Measurements from ENCODE around the gene GPR107.
A peak's percentile ranks its signal among the peaks of the same experiment; 100 is the strongest.

Gene GPR107

DNA sequence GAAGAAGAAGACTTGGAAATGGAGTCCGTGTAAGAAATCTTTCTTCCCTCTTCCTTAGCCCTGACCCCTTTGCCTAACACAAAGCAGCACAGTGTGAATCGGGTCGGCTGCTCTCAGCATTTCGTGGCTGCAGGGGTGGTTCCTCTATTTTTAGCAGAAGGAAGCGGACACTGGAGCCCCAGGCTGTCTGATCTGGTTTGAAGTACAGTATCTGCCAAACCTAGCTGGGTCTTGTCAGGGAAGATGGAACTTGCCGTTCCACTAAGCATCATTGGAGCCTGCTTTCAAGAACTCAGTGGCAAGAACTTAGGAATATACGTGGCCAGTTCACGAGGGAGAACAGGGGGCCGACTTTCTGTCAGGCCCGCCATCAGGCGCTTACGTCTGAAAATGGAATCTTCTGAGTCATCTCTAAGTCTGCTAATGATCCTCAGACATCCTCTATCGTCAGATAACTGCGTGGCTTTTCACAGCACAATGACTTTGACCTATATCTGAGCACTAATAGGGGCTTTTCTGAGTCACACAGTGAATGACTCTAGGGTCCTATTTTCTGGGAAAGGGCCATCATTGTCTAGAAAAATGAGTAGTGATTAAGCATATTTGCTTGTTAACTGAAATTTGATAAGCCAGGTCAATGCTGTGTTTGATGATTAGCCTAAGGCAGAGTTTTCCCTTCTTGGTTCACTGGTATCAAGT is 75.2 kb downstream of the GPR107 start:
- no peak overlapping the region for H3K4me2 ChIP-seq (ENCODE audit: low read length)
- H3K9me3 ChIP-seq (replicated peaks; ENCODE audit: low read length): no peaks in the 10 kb centered on the region
- peaks cover 9% of the 10 kb centered on the region for H3K4me1 ChIP-seq (ENCODE audit: control insufficient read depth, insufficient read depth, low read length)
- peaks cover 46% of the 10 kb centered on the region for H3K36me3 ChIP-seq (ENCODE audit: insufficient read depth, low read length)
- H3K9ac ChIP-seq (ENCODE audit: low read depth, low read length): no peak overlapping the region
- H3K27me3 ChIP-seq (ENCODE audit: control insufficient read depth, insufficient read depth, low read length): no peaks in the 10 kb centered on the region
- no peak overlapping the region for H3K4me3 ChIP-seq (ENCODE audit: low read length)

DNA sequence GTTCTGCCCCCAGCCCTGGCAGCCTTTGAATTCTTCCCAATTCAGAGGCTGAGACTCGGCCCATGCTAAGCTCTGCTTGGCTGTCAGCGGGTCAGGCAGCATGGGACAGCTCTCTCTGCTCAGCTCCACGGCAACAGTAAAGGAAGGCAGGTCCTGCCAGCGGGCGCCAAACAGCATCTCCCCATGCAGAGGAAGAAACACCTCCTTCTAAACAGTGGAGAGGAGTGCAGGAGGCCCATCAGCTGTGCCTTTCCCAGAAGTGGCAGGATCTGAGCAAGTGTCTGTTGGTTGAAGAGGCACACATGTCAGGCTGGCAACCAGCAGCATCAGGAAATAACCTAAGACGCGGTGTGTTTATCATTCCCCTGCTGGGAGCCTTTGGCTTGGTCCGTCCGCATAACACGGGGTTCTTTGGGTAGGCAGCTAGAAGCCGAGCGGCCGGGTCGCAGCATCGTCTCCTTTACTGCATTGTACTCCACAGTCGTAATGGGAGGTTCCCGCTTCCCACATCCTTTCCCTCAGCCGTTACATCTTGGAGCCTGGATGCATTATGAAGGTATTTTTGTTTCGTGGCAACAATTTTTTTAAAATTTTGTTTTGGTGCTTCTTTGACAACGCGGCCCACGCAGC is 75.8 kb downstream of the GPR107 start:
- Histone ChIP-seq H3K9me3 (replicated peaks; ENCODE audit: low read length) (no peaks in the 10 kb centered on the region), H3K9ac (ENCODE audit: low read depth, low read length) (no peak overlapping the region), H3K27me3 (ENCODE audit: control insufficient read depth, insufficient read depth, low read length) (no peaks in the 10 kb centered on the region), H3K4me3 (ENCODE audit: low read length) (no peak overlapping the region), H3K4me1 (ENCODE audit: control insufficient read depth, insufficient read depth, low read length) (peaks cover 9% of the 10 kb centered on the region), H3K36me3 (ENCODE audit: insufficient read depth, low read length) (peaks cover 44% of the 10 kb centered on the region), H3K4me2 (ENCODE audit: low read length) (no peak overlapping the region)

- H3K4me2 ChIP-seq (ENCODE audit: low read length): no peak overlapping the region
- no peaks in the 10 kb centered on the region for H3K27me3 ChIP-seq (ENCODE audit: control insufficient read depth, insufficient read depth, low read length)
- H3K9ac ChIP-seq (ENCODE audit: low read depth, low read length): no peak overlapping the region
- H3K4me1 ChIP-seq (ENCODE audit: control insufficient read depth, insufficient read depth, low read length): peaks cover 19% of the 10 kb centered on the region
- H3K36me3 ChIP-seq (ENCODE audit: insufficient read depth, low read length): peaks cover 48% of the 10 kb centered on the region
- H3K4me3 ChIP-seq (ENCODE audit: low read length): no peak overlapping the region
- H3K9me3 ChIP-seq (replicated peaks; ENCODE audit: low read length): no peaks in the 10 kb centered on the region
Observed at GRCh38 chr9:130132746-130133145, 79.0 kb downstream of the GPR107 start.

DNA sequence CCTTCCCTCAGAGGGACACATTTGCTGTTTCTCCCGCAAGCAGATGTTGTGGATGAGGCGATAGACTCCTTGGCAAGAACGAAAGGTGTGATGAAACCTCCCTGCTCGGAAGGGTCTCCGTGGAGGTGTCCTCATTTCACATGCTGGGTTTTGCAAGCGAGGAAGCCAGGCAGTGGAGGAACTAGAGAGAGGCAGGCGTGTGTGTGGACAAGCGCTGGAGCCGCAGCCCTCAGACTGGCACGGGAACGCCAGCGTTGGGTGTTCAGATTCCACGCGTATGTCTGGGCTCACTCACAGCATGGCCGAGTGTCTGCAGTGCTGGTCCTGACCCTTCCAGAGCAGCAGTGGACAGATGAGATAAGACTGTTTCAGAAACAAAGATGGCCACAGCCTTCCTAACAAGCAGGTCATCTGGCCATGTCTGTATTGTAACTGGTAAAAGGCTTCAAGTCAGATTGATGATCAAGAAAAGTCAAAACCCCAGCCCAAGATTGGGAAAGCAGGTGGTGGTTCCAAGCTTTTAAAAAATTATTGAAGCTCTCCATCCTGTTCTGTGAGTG is 83.5 kb downstream of the GPR107 start:
- H3K4me1 ChIP-seq (ENCODE audit: control insufficient read depth, insufficient read depth, low read length): peaks cover 30% of the 10 kb centered on the region
- no peaks in the 10 kb centered on the region for H3K9me3 ChIP-seq (replicated peaks; ENCODE audit: low read length)
- peaks cover 15% of the 10 kb centered on the region for H3K36me3 ChIP-seq (ENCODE audit: insufficient read depth, low read length)
- no peaks in the 10 kb centered on the region for H3K27me3 ChIP-seq (ENCODE audit: control insufficient read depth, insufficient read depth, low read length)
- H3K9ac ChIP-seq (ENCODE audit: low read depth, low read length): no peak overlapping the region
- no peak overlapping the region for H3K4me3 ChIP-seq (ENCODE audit: low read length)
- peak overlapping the region; percentile 54 for H3K4me2 ChIP-seq (ENCODE audit: low read length)

DNA sequence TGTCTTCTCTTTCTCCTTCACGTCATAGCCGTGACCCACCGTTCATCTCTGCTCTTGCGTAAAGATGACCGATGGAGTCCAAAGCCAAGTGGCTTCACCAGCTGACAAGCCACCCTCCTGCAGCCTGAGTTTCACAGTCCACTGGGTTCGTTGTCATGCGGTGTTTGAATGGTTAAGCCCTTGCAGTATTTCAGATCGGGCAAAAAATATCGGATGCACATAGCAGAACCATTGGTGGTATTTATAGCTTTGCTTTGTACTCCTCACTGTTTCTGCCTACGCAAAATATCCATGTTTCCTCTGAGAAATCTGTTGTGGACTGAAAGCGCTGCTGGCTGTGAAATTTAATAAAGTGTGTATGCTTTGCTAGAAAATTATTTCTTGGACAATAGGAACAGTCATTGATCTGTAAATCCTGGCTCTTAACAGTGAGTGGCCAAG is 84.0 kb downstream of the GPR107 start:
- H3K27me3 ChIP-seq (ENCODE audit: control insufficient read depth, insufficient read depth, low read length): no peaks in the 10 kb centered on the region
- H3K4me3 ChIP-seq (ENCODE audit: low read length): peak overlapping the region; percentile 5
- peak overlapping the region; percentile 46 for H3K9ac ChIP-seq (ENCODE audit: low read depth, low read length)
- peaks cover 15% of the 10 kb centered on the region for H3K36me3 ChIP-seq (ENCODE audit: insufficient read depth, low read length)
- H3K4me1 ChIP-seq (ENCODE audit: control insufficient read depth, insufficient read depth, low read length): peaks cover 30% of the 10 kb centered on the region
- H3K4me2 ChIP-seq (ENCODE audit: low read length): peak overlapping the region; percentile 54
- no peaks in the 10 kb centered on the region for H3K9me3 ChIP-seq (replicated peaks; ENCODE audit: low read length)

- H3K27me3 ChIP-seq (ENCODE audit: control insufficient read depth, insufficient read depth, low read length): no peaks in the 10 kb centered on the region
- H3K4me3 ChIP-seq (ENCODE audit: low read length): peak overlapping the region; percentile 41
- H3K4me1 ChIP-seq (ENCODE audit: control insufficient read depth, insufficient read depth, low read length): peaks cover 31% of the 10 kb centered on the region
- H3K4me2 ChIP-seq (ENCODE audit: low read length): peak overlapping the region; percentile 69
- H3K9me3 ChIP-seq (replicated peaks; ENCODE audit: low read length): no peaks in the 10 kb centered on the region
- H3K36me3 ChIP-seq (ENCODE audit: insufficient read depth, low read length): peaks cover 14% of the 10 kb centered on the region
- peak overlapping the region; percentile 46 for H3K9ac ChIP-seq (ENCODE audit: low read depth, low read length)
Observed at GRCh38 chr9:130138171-130138653, 84.5 kb downstream of the GPR107 start.

DNA sequence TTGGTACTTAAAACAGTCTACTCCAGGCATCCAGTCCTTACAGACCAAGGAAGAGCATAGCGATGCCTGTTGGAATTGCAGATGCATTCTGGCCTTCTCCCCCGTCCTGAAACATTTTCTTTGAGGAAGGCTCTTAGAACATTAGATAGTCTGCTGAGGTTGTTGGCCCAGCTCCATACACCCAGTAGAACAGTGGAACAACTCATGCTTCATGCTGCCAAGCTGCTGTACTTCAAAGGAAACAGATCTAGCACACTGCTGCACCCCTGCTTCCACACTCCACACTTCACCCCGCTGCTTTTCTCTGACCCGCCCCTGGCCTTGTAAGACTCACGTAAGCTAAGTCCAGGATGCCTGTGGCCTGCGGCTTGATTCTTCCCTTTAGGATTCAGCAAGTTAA is 85.1 kb downstream of the GPR107 start:
- H3K36me3 ChIP-seq (ENCODE audit: insufficient read depth, low read length): peaks cover 10% of the 10 kb centered on the region
- H3K4me1 ChIP-seq (ENCODE audit: control insufficient read depth, insufficient read depth, low read length): peaks cover 36% of the 10 kb centered on the region
- H3K4me3 ChIP-seq (ENCODE audit: low read length): peak overlapping the region; percentile 41
- H3K4me2 ChIP-seq (ENCODE audit: low read length): peak overlapping the region; percentile 69
- H3K9ac ChIP-seq (ENCODE audit: low read depth, low read length): peak overlapping the region; percentile 22
- H3K9me3 ChIP-seq (replicated peaks; ENCODE audit: low read length): no peaks in the 10 kb centered on the region
- no peaks in the 10 kb centered on the region for H3K27me3 ChIP-seq (ENCODE audit: control insufficient read depth, insufficient read depth, low read length)

- no peak overlapping the region for H3K4me3 ChIP-seq (ENCODE audit: low read length)
Observed at GRCh38 chr9:130139251-130139650, 85.5 kb downstream of the GPR107 start.

GRCh38 chr9:130140706-130141105 is 87.0 kb downstream of the GPR107 start:
- Histone ChIP-seq H3K9me3 (replicated peaks; ENCODE audit: low read length) (no peaks in the 10 kb centered on the region), H3K4me3 (ENCODE audit: low read length) (no peak overlapping the region), H3K27me3 (ENCODE audit: control insufficient read depth, insufficient read depth, low read length) (no peaks in the 10 kb centered on the region), H3K4me2 (ENCODE audit: low read length) (no peak overlapping the region), H3K36me3 (ENCODE audit: insufficient read depth, low read length) (peaks cover 5% of the 10 kb centered on the region), H3K4me1 (ENCODE audit: control insufficient read depth, insufficient read depth, low read length) (peaks cover 47% of the 10 kb centered on the region), H3K9ac (ENCODE audit: low read depth, low read length) (no peak overlapping the region)

More at GRCh38 chr9:130139251-130139650, 85.5 kb downstream of the GPR107 start:
- H3K4me2 ChIP-seq (ENCODE audit: low read length): peak overlapping the region; percentile 69
- no peaks in the 10 kb centered on the region for H3K27me3 ChIP-seq (ENCODE audit: control insufficient read depth, insufficient read depth, low read length)
- H3K36me3 ChIP-seq (ENCODE audit: insufficient read depth, low read length): peaks cover 9% of the 10 kb centered on the region
- no peaks in the 10 kb centered on the region for H3K9me3 ChIP-seq (replicated peaks; ENCODE audit: low read length)
- H3K9ac ChIP-seq (ENCODE audit: low read depth, low read length): no peak overlapping the region
- H3K4me1 ChIP-seq (ENCODE audit: control insufficient read depth, insufficient read depth, low read length): peaks cover 41% of the 10 kb centered on the region

DNA sequence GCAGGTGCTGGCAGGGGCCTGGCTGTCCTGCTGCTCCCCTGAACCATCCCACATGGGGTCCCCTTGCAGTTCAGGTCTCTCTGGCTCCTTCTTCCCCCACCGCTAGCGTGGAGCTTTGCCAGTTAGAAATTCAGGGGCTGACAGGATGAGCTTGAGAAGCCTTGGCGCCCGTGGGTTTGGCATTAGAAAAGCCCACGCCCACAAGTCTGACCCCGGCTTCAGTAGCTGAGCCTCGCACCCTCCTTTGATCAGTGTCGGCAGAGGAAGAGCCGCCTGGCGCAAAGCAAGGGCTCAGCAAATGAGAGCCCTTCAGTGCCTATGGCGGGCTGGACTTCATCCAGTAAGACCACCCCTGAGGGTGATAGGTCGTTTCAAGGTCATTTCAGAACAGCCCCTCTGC is 88.3 kb downstream of the GPR107 start:
- H3K4me1 ChIP-seq (ENCODE audit: control insufficient read depth, insufficient read depth, low read length): peaks cover 45% of the 10 kb centered on the region
- no peaks in the 10 kb centered on the region for H3K27me3 ChIP-seq (ENCODE audit: control insufficient read depth, insufficient read depth, low read length)
- H3K9ac ChIP-seq (ENCODE audit: low read depth, low read length): no peak overlapping the region
- no peak overlapping the region for H3K4me2 ChIP-seq (ENCODE audit: low read length)
- no peaks in the 10 kb centered on the region for H3K9me3 ChIP-seq (replicated peaks; ENCODE audit: low read length)
- no peak overlapping the region for H3K4me3 ChIP-seq (ENCODE audit: low read length)
- no peaks in the 10 kb centered on the region for H3K36me3 ChIP-seq (ENCODE audit: insufficient read depth, low read length)

DNA sequence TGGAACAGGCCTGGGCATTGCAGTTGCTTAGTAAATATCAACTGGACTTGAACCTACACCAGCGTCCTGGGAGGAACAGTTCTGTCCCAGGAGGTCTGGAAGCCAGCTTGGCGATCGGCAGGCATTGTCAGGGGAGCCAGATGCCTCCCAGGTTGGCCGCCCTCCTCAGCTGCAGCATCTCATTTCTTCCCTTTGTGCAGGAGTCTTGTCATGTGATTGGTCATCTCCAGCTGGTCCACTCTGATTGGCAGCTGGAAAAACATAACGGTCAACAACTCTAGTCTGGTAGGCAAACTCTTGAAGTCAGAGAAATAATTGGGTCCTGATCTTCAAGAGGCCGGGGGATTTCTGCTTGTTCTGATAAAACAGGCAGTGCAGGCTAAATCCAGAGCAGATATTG is 88.9 kb downstream of the GPR107 start:
- H3K9ac ChIP-seq (ENCODE audit: low read depth, low read length): no peak overlapping the region

More for the DNA sequence above, 88.9 kb downstream of the GPR107 start:
- Histone ChIP-seq H3K4me1 (ENCODE audit: control insufficient read depth, insufficient read depth, low read length) (peaks cover 39% of the 10 kb centered on the region), H3K36me3 (ENCODE audit: insufficient read depth, low read length) (no peaks in the 10 kb centered on the region), H3K27me3 (ENCODE audit: control insufficient read depth, insufficient read depth, low read length) (peaks cover 3% of the 10 kb centered on the region), H3K4me2 (ENCODE audit: low read length) (no peak overlapping the region), H3K9me3 (replicated peaks; ENCODE audit: low read length) (no peaks in the 10 kb centered on the region), H3K4me3 (ENCODE audit: low read length) (no peak overlapping the region)
